ENCODE results near the gene GATAD1. TPM values are rescaled to one million over a fixed set of nuclear protein-coding genes. Genes with fewer than 3 reads are reported as not detected.

GATAD1 gene
- total and polyA plus RNA-seq, 2 of the 8 experiments (the other 6 are each of a cell fraction or from before 2014, with no cell fraction given) = 17.1 to 34.7 TPM

- no peak for TF ChIP-seq CHD7 (IDR thresholded peaks at IDR 0.05; ENCODE audit: insufficient replicate concordance, low read length)
- no peak for TF ChIP-seq TCF12 (IDR thresholded peaks at IDR 0.05; ENCODE audit: low read depth, low read length)
- TF ChIP-seq SUZ12 (IDR thresholded peaks at IDR 0.05; ENCODE audit: low read length) = no peak
- TF ChIP-seq CEBPB (IDR thresholded peaks at IDR 0.05; ENCODE audit: low read depth, low read length) = no peak
- TF ChIP-seq MAFK (IDR thresholded peaks at IDR 0.05; ENCODE audit: low read depth, low read length) = no peak
- TF ChIP-seq NRF1 (IDR thresholded peaks at IDR 0.05; ENCODE audit: low read depth, low read length) = no peak
- TF ChIP-seq KDM4A (IDR thresholded peaks at IDR 0.05; ENCODE audit: low read depth, low read length, severe bottlenecking) = no peak
Measured at GRCh38 chr7:92478711-92479110, 31.4 kb downstream of the GATAD1 start (continued).
